GM04503 (cell line): Measurements from ENCODE around the gene TMEM171.

ENCODE experiments used
- DNase-seq: peaks from one replicate; pipeline ENCODE4 v3.0.0-alpha.2; 2012; ENCODE audit warnings: low read depth

The TMEM171 gene

GRCh38 chr5:73151766-73152410, 31.5 kb downstream of the TMEM171 start:
- DNase-seq: no peak

- no peak for DNase-seq
Observed at GRCh38 chr5:73152411-73153388, 32.3 kb downstream of the TMEM171 start.

- DNase-seq: no peak
Observed at GRCh38 chr5:73153513-73153912, 33.1 kb downstream of the TMEM171 start.

- no peak for DNase-seq
Observed at GRCh38 chr5:73154208-73155006, 34.0 kb downstream of the TMEM171 start.

- DNase-seq: no peak
Observed at GRCh38 chr5:73155271-73156222, 35.2 kb downstream of the TMEM171 start.

- DNase-seq: no peak
Observed at GRCh38 chr5:73157414-73158303, 37.3 kb downstream of the TMEM171 start.

- DNase-seq: no peak
Observed at GRCh38 chr5:73158313-73158712, 37.9 kb downstream of the TMEM171 start.

GRCh38 chr5:73160239-73160671, 39.9 kb downstream of the TMEM171 start:
- DNase-seq: no peak

GRCh38 chr5:73170522-73170921, 50.1 kb downstream of the TMEM171 start:
- no peak for DNase-seq

- no peak for DNase-seq
Observed at GRCh38 chr5:73171495-73171894, 51.1 kb downstream of the TMEM171 start.

- DNase-seq: no peak
Observed at GRCh38 chr5:73172951-73173350, 52.6 kb downstream of the TMEM171 start, which contains the start of gene TMEM174. Gene TMEM174 (plus strand): TSS chr5:73173193. CDS start chr5:73173244, 51 bp downstream.

GRCh38 chr5:73174100-73174815, 53.9 kb downstream of the TMEM171 start:
- no peak for DNase-seq

GRCh38 chr5:73176250-73176649, 55.9 kb downstream of the TMEM171 start:
- DNase-seq: no peak

GRCh38 chr5:73178265-73178664, 57.9 kb downstream of the TMEM171 start:
- no peak for DNase-seq

- no peak for DNase-seq
Observed at GRCh38 chr5:73179730-73180129, 59.4 kb downstream of the TMEM171 start.

GRCh38 chr5:73180566-73180965, 60.2 kb downstream of the TMEM171 start:
- no peak for DNase-seq
